Common myeloid progenitor, CD34-positive (primary cell): Measurements from ENCODE around the gene ULK3.
A peak's percentile ranks its signal among the peaks of the same experiment; 100 is the strongest.

Source experiments
- CTCF ChIA-PET: fragments of 350-600 bp; sonication (Branson Sonifier 250); formaldehyde crosslinking; loops from one replicate; lab custom pipeline; 2021; ENCODE audit warnings: antibody characterized with exemption; lab: Charles Lee
- POLR2A ChIA-PET: fragments of 350-600 bp; sonication (Branson Sonifier 250); formaldehyde crosslinking; loops from one replicate; lab custom pipeline; 2021; ENCODE audit warnings: antibody characterized with exemption; lab: Charles Lee
- DNase-seq, 3 donors: peaks; one replicate each; pipeline versions ENCODE4 v3.0.0 to v3.0.0-alpha.2; 2013
- H3K27ac ChIP-seq, 2 experiments: 1 replicate in 1 of 2; 2 replicates in 1 of 2; pipeline ENCODE4 v1.7.0; 2013; ENCODE audit warnings: inconsistent platforms in 2 of 2, low read length in 2 of 2, mild to moderate bottlenecking in 2 of 2, low read depth in 1 of 2, moderate library complexity in 1 of 2; ENCODE audit not compliant: severe bottlenecking in 2 of 2, insufficient read depth in 1 of 2, poor library complexity in 1 of 2
- H3K27me3 ChIP-seq, 5 experiments: replicated peaks in 2 of 5; 1 replicate in 3 of 5; 2 replicates in 2 of 5; pipeline versions ENCODE4 v1.6.1 to v1.7.0; 2013; ENCODE audit warnings: low read length in 4 of 5, mild to moderate bottlenecking in 2 of 5, moderate library complexity in 2 of 5, inconsistent platforms in 1 of 5; ENCODE audit not compliant: insufficient read depth in 5 of 5, control insufficient read depth in 4 of 5
- H3K36me3 ChIP-seq, 4 experiments: 1 replicate in 2 of 4; 2 replicates in 2 of 4; pipeline versions ENCODE4 v1.6.1 to v1.7.0; 2013; ENCODE audit warnings: low read length in 3 of 4, control low read depth in 1 of 4, mild to moderate bottlenecking in 1 of 4; ENCODE audit not compliant: control insufficient read depth in 4 of 4, insufficient read depth in 4 of 4
- H3K4me1 ChIP-seq, 4 experiments: 1 replicate in 3 of 4; 2 replicates in 1 of 4; pipeline versions ENCODE4 v1.6.1 to v1.7.1; 2013; ENCODE audit warnings: low read length in 3 of 4, mild to moderate bottlenecking in 3 of 4, control low read depth in 1 of 4, inconsistent platforms in 1 of 4, moderate library complexity in 1 of 4; ENCODE audit not compliant: control insufficient read depth in 4 of 4, insufficient read depth in 4 of 4; ENCODE audit errors: control extremely low read depth in 1 of 4
- H3K4me3 ChIP-seq, 7 experiments: 1 replicate in 4 of 7; 2 replicates in 3 of 7; pipeline versions ENCODE4 v1.5.1 to v1.7.0; 2013; ENCODE audit warnings: mild to moderate bottlenecking in 7 of 7, low read length in 6 of 7, moderate library complexity in 6 of 7, inconsistent platforms in 2 of 7, low read depth in 2 of 7, control low read depth in 1 of 7; ENCODE audit not compliant: insufficient read depth in 4 of 7, control insufficient read depth in 1 of 7; ENCODE audit errors: extremely low read depth in 1 of 7
- H3K9me3 ChIP-seq, 5 experiments: 1 replicate in 4 of 5; 2 replicates in 1 of 5; pipeline versions ENCODE4 v1.6.1 to v1.7.1; 2013; ENCODE audit warnings: low read length in 4 of 5, mild to moderate bottlenecking in 2 of 5, inconsistent platforms in 1 of 5, low read depth in 1 of 5, moderate library complexity in 1 of 5; ENCODE audit not compliant: control insufficient read depth in 4 of 5, insufficient read depth in 2 of 5; ENCODE audit errors: control extremely low read depth in 1 of 5
- WGBS: methylation state at CpG from one replicate; pipeline ENCODE4 v1.1.5; 2013; ENCODE audit not compliant: insufficient coverage; 5-methylcytosine and 5-hydroxymethylcytosine counted together

Gene ULK3

DNA sequence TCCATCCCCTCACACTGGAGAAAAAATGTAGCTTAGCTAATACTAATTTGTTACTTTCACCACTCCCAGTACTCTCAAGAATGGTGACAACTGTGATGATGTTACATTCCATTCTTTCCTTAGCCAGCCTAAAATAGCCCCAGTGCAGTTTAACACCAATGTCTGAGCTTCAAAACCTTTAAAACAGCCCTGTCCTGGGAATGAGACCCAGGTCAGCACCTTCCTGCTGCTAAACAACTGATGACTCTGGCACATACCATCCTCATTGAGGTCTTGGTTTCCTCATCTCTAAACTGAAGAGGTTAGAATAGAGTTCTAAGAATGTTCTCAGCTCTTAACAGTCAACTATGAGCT, 26.4 kb upstream of the ULK3 start:
- DNase-seq: no peak
- Histone ChIP-seq H3K4me3 (peak overlapping the region in 5 of 7 experiments; percentile 16 to 71 (median 50)), H3K27ac (peak overlapping the region; percentile 44 to 98), H3K36me3 (peaks cover 0 to 10% (median 2%) of the 10 kb centered on the region in 4 experiments), H3K27me3 (no peaks in the 10 kb centered on the region), H3K4me1 (peaks cover 36 to 89% (median 85%) of the 10 kb centered on the region in 4 experiments), H3K9me3 (no peaks in the 10 kb centered on the region)
- ChIA-PET CTCF (interaction anchor here (1.0 to 6.6 kb wide), 13 partner anchors 9 to 100 kb away, joined by 3 to 67 read pairs (median 5); partner anchors contain the start of genes MPI and ULK3), POLR2A (interaction anchor here (0.9 to 4.1 kb wide), 9 partner anchors 9 to 306 kb away, joined by 3 to 24 read pairs (median 7); partner anchors contain the start of genes FAM219B and ULK3)

DNA sequence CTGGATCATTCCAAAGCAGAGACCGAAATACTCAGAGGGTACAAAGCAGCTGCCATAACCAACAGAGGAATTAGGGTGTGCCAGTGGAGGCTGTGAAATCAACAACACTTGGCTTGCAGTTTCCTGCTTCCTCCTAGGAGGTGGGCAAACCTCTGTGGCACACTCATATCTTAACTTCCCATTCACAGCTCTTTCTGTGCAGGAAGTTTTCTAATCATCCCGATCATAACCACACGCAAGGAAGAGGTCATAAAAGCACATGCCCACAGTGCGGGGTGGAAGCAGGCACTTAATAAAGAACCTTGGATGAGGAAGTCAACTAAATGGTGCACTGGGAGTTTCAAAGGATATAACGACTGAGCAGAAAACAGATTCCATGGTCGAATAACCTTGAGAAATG, 25.1 kb upstream of the ULK3 start:
- Histone ChIP-seq H3K27ac (peak overlapping the region; percentile 33 to 98), H3K36me3 (peaks cover 0 to 12% (median 3%) of the 10 kb centered on the region in 4 experiments), H3K9me3 (no peaks in the 10 kb centered on the region), H3K4me3 (peak overlapping the region in 5 of 7 experiments; percentile 9 to 64 (median 43)), H3K27me3 (no peaks in the 10 kb centered on the region), H3K4me1 (peaks cover 40 to 92% (median 88%) of the 10 kb centered on the region in 4 experiments)
- ChIA-PET CTCF (interaction anchor here (0.8 to 6.6 kb wide), 6 partner anchors 8 to 204 kb away, joined by 3 to 67 read pairs (median 6); no protein-coding TSS in a partner anchor), POLR2A (interaction anchor here (0.5 to 4.1 kb wide), 5 partner anchors 9 to 90 kb away, joined by 3 to 23 read pairs (median 3); partner anchors contain the start of gene ULK3)
- 0% methylated on average over 5 of the region's 6 CpGs for WGBS
- DNase-seq: peak; percentile 88 to 94 (median 92)

DNA sequence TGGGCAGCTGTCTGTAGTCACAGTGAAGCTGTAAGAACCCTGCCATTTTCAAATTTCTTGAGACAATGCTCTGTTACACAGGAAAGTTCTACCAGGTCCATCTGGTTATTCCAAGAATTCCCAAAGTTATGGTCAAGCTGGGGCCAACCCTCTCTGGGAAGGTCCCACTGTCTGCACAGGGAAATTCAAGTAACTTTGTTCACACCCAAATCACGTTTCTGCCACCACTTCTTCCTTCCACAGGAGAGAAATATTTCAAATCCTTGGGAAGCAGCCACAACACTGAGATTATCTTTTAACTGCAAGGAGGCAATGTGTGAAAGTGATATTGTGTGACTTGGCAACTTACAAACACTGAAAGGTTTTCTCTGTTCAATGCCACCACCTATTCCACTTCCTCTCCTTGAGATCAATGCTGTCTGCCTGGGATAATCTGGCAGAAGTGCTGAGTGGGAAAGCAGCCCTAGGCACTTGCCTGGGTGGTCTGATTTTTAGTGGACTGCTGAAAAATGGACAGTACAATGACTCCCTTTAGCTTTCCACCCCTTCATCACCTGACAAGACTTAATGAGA, 24.6 kb upstream of the ULK3 start:
- H3K36me3 ChIP-seq: peaks cover 0 to 12% (median 3%) of the 10 kb centered on the region in 4 experiments
- POLR2A ChIA-PET: interaction anchor here (0.5 to 4.1 kb wide), 5 partner anchors 9 to 90 kb away, joined by 3 to 23 read pairs (median 3); partner anchors contain the start of gene ULK3
- CTCF ChIA-PET: interaction anchor here (0.8 to 6.6 kb wide), 5 partner anchors 8 to 34 kb away, joined by 3 to 67 read pairs (median 9); no protein-coding TSS in a partner anchor
- peak in 2 of 3 donors; percentile 52 to 73 for DNase-seq
- H3K9me3 ChIP-seq: no peaks in the 10 kb centered on the region
- no peaks in the 10 kb centered on the region for H3K27me3 ChIP-seq
- H3K27ac ChIP-seq: peak overlapping the region; percentile 33 to 98
- WGBS: no CpG with 5 or more reads among the region's 1 CpG
- peak overlapping the region in 5 of 7 experiments; percentile 9 to 64 (median 43) for H3K4me3 ChIP-seq
- H3K4me1 ChIP-seq: peaks cover 40 to 93% (median 85%) of the 10 kb centered on the region in 4 experiments

DNA sequence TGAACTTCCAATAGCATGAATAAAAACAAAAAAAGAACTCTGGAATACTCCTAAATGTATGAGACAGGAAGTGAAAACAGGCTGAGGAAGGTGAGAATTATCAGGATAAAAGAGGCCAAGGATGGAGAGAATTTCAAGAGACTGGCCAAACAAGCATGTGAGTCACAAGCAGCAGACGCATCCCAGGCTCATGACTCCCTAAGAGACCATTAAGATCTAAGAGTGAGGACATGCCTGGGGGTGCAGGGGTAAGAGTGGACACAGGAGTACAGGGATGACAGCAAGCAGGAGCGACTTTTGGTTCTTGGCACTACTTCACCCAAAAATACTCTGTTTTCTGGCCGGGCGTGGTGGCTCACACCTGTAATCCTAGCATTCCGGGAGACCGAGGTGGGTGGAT, 23.1 kb upstream of the ULK3 start:
- Histone ChIP-seq H3K4me1 (peaks cover 39 to 78% (median 71%) of the 10 kb centered on the region in 4 experiments), H3K27ac (peak overlapping the region in 1 of 2 experiments; percentile 9), H3K27me3 (no peaks in the 10 kb centered on the region), H3K36me3 (peaks cover 0 to 16% (median 4%) of the 10 kb centered on the region in 4 experiments), H3K4me3 (no peak overlapping the region), H3K9me3 (no peaks in the 10 kb centered on the region)
- WGBS: 96% methylated on average over 6 of the region's 6 CpGs
- DNase-seq: peak in 1 of 3 donors; percentile 32
- ChIA-PET CTCF (interaction anchor here (0.7 to 6.6 kb wide), 3 partner anchors 8 to 35 kb away, joined by 3 to 67 read pairs (median 3); no protein-coding TSS in a partner anchor), POLR2A (no interaction called here)

DNA sequence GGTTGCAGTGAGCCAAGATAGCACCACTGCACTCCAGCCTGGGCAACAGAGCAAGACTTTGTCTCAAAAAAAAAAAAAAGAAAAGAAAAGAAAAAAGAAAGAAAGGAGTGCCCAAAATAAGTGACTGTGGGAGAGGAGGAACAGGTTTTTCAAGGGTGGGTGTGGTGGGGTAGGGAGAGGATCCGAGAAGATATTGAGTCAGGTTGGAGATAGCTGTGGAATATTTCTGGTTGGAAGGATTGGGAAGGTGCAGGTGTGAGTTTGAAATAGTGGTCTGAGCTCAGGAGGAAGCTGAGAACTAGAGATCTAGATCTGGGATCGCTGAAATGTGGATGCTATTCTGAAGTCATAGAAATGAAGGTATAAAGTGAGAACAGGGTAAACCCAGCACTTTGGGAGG, 22.4 kb upstream of the ULK3 start:
- no peak overlapping the region for H3K4me3 ChIP-seq
- H3K9me3 ChIP-seq: no peaks in the 10 kb centered on the region
- H3K27me3 ChIP-seq: no peaks in the 10 kb centered on the region
- WGBS: 67% methylated on average over 2 of the region's 2 CpGs
- ChIA-PET CTCF (interaction anchor here (1.5 to 2.8 kb wide), 2 partner anchors 21 to 37 kb away, joined by 3 to 17 read pairs; no protein-coding TSS in a partner anchor), POLR2A (no interaction called here)
- H3K27ac ChIP-seq: no peak overlapping the region
- peaks cover 0 to 17% (median 4%) of the 10 kb centered on the region in 4 experiments for H3K36me3 ChIP-seq
- peaks cover 32 to 71% (median 63%) of the 10 kb centered on the region in 4 experiments for H3K4me1 ChIP-seq
- no peak for DNase-seq

DNA sequence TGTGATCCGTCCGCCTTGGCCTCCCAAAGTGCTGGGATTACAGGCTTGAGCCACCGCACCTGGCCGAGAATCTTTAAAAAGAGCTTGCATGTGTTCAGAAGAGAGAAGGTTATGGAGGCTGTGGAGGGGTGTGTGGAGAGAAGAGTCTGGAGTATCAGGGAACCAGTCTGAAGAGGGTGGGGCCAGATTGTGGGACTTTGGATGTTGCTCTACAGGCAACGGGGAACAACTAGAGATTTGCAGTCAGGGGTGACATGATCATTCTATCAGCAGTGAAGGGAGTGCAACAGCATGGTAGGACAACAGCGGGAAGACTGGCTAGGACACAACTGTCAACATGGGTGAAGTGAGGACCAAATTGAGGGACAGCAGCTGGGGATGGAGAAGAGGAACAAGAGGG, 21.3 kb upstream of the ULK3 start:
- H3K9me3 ChIP-seq: no peaks in the 10 kb centered on the region
- H3K27ac ChIP-seq: no peak overlapping the region
- H3K4me1 ChIP-seq: peaks cover 27 to 68% (median 63%) of the 10 kb centered on the region in 4 experiments
- CTCF ChIA-PET: interaction anchor here (1.1 to 2.8 kb wide), 3 partner anchors 17 to 38 kb away, joined by 3 to 17 read pairs (median 3); no protein-coding TSS in a partner anchor
- H3K27me3 ChIP-seq: no peaks in the 10 kb centered on the region
- POLR2A ChIA-PET: interaction anchor here (0.6 kb wide), 1 partner anchor 93 kb away, joined by 3 read pairs; no protein-coding TSS in a partner anchor
- H3K36me3 ChIP-seq: peaks cover 0 to 18% (median 4%) of the 10 kb centered on the region in 4 experiments
- no peak for DNase-seq
- H3K4me3 ChIP-seq: no peak overlapping the region
- WGBS: 88% methylated on average over 2 of the region's 6 CpGs
